Testis (tissue), 2 donors: ENCODE results near the gene GGA1.

Experiments
- CTCF ChIP-seq, 3 experiments: fragments of 450-650 bp in 2 of 3; fragments of 200-600 bp in 1 of 3; sonication (generic) in 1 of 3; IDR thresholded peaks; one replicate each; pipeline ENCODE4 v1.5.1; 2016 to 2019; ENCODE audit warnings: antibody characterized with exemption in 3 of 3, mild to moderate bottlenecking in 2 of 3, moderate library complexity in 1 of 3
- POLR2A ChIP-seq: fragments of 450-650 bp; IDR thresholded peaks from one replicate; pipeline ENCODE4 v1.6.1; 2017; ENCODE audit warnings: antibody characterized with exemption, mild to moderate bottlenecking, moderate library complexity

- TF ChIP-seq CTCF (IDR thresholded peaks at IDR 0.05) (no peak), POLR2A (no peak)
Measured at GRCh38 chr22:37662039-37662438, 53.4 kb downstream of the GGA1 start.
